NCI-H146 treated with DMSO at 0.1 percent for 48 hours (cell line): Measurements from ENCODE around the gene PPM1M.

ENCODE experiments used
- DNase-seq: peaks from one replicate; lab custom pipeline; 2025; ENCODE audit not compliant: unreplicated experiment; lab: John Stamatoyannopoulos, UW

Gene PPM1M

DNA sequence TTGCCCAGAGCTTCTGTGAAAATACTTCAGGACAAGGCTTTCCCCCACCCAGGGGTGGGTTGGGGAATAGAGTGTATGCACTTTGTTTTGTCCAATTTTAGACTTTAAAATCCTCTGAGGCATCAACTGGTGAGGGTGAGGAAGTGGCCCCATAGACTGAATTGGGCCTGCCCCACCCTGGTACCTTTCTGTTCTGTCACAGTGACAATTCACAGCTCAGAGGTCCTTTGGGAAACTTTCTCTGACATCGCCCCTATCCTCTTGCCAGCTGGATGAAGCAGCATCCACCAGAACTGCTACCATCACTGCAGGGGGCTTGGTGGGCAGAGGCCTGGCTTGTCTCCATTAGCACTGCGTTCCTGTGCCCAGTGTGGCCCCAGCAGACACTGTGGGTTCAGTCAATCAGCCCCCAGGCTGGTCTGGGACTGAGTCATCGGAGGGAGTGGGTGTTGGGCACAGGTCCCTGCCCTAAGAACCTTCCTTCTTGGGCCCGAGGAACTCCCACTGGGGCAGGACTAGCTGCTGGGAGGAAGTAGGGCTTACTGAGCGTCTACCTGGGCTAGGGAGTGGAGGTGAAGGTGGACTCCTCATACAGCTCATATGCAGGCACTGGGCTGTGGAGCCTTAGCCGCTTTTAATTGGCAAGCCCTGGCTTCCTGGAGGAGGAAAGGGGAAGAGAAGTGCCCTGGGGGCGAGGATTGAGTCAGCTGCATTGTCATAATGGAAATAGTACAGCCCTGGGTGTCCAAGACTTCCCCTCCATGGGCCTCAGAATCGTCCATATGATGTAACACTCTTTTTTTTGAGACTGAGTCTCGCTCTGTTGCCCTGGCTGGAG lies 1.5 kb upstream of the PPM1M start:
- DNase-seq: no peak

DNA sequence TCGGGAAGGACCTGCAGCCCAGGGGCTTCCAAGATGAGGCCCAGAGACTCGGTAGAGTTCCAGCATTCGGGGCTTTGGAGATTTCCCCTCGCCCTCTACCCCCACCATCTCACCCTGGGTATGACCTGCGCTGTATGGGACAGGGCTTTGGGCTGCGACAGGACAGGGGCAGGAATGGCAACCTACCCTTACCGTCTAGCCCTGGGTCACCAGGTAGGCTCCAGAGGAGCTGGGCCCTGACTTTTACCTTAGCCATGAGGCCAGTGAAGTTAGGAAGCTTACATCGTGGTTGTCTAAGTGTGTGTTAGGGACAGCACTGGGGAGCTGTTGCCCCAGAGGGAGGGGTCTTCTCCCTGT lies 683 bp downstream of the PPM1M start:
- no peak for DNase-seq

DNA sequence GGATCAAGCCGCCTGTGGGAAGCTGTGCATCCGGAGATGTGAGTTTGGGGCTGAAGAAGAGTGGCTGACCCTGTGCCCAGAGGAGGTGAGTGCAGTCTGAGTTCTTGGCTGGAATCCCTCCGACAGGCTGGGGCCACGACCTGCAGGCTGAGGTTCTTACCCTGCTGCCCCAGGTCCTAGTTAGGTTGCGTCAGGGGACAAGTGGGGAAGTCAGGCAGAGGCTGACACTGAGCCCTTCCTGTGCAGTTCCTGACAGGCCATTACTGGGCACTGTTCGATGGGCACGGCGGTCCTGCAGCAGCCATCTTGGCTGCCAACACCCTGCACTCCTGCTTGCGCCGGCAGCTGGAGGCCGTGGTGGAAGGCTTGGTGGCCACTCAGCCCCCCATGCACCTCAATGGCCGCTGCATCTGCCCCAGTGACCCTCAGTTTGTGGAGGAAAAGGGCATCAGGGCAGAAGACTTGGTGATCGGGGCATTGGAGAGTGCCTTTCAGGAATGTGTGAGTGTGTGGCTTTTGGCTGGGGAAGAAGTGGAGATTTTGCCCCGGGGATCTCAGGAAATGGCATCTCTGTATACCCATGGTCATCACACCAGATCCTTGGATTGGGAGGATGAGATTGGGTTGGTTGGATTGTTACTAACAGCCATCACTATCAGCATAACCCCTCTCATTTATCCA lies 1.3 kb downstream of the PPM1M start:
- no peak for DNase-seq

DNA sequence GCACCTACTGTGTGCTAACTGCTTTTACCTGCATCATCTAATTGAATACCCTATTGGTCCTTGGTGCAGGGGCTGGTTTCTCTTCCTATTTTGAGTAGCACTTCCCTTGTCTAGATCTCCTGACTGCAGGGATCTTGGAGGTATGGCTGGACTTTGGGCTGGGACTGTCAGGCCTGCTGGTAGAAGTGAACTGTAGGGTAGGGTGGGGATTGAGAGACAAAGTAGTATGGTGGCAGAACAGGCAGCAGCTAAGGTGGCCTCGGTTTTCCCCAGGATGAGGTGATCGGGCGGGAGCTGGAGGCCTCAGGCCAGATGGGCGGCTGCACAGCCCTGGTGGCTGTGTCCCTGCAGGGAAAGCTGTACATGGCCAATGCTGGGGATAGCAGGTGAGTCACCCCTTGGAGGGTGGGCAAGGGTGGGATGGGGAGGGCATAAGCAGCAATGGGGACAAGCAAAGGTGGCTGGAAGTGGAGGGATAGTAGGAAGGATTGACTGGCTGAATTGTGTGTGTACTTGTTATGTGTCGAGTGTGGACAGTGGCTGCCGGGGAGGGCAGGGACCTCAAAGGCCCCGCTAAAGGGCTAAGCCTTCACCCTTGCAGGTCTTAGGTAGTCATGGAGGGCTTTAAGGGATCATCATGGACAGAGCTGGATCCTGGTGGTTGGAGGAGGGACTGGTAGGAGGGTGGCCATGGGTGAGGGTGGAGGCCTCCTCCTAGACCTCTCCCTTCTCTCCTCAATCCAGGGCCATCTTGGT lies 2.0 kb downstream of the PPM1M start:
- DNase-seq: no peak

DNA sequence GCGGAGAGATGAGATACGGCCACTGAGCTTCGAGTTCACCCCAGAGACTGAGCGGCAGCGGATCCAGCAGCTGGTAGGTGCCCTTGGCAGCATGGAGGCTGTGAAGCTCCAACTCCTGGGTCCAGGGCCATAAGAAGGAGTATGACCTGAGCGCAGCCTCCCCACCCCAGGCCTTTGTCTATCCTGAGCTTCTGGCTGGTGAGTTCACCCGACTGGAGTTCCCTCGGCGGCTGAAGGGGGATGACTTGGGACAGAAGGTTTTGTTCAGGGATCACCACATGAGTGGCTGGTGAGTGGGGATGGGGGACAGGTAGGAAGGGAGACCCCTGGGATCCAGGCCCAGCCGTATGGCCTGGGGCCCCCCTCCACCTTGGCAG lies 2.6 kb downstream of the PPM1M start:
- no peak for DNase-seq

DNA sequence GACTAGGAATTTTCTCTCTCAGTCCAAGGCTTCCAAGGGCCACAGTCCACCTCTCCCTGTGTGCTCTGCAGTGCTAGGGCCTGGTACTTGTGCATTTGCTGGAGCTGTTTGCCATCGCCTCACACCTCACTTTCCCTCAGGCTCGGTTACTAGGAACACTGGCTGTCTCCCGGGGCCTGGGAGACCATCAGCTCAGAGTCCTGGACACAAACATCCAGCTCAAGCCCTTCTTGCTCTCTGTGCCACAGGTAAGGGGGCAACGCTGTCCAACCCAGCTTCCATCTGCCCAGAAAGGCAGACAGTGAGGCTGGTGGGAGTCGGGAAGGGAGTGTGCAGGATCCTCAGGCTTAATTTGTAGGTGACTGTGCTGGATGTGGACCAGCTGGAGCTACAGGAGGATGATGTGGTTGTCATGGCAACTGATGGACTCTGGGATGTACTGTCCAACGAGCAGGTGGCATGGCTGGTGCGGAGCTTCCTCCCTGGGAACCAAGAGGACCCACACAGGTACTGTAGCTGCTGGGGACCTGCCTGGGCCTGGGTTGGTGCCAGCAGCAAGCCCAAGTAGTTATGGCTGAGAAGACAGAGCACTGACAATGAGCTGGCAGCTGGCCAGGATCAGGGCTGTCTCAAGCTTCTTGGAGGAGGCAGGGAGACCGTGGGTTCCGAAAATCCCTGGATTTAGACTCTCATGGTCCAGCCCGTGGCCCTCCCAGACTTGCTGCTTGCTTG lies 3.4 kb downstream of the PPM1M start:
- no peak for DNase-seq

DNA sequence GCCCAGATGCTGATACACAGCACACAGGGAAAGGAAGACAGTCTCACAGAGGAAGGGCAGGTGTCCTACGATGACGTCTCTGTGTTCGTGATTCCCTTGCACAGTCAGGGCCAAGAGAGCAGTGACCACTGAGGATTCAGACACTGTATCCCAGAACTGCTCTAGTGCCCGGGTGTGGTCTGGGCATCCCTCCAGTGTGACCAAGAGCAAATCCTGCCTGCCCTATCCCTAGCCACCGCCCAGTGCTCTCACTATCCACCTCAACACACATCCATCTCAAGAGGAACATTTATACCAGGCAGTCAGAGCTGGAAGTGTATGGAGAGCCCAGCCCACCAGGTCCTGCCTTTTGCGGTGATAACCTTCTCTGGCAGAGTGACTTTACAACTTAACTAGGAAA lies 4.1 kb downstream of the PPM1M start:
- DNase-seq: no peak

DNA sequence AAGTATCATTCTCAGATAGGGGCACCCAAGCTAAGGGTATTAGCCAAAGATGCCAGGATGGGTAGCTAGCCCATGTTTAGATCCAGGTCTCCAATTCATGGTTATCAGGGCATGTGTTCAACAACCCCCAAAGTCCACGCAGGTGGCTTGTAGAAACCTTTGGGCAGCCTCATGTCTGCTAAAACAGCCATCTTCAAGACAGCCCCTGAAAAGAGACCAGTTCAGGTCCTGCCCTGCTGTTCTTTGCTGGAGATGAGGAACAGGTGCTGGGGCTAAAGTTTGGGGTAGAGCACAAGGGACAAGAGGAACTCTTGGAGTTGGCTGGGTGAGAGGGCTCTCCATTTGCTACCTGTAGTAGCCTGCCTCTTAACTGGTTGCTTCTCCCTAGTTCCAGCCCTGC lies 4.6 kb downstream of the PPM1M start:
- no peak for DNase-seq

DNA sequence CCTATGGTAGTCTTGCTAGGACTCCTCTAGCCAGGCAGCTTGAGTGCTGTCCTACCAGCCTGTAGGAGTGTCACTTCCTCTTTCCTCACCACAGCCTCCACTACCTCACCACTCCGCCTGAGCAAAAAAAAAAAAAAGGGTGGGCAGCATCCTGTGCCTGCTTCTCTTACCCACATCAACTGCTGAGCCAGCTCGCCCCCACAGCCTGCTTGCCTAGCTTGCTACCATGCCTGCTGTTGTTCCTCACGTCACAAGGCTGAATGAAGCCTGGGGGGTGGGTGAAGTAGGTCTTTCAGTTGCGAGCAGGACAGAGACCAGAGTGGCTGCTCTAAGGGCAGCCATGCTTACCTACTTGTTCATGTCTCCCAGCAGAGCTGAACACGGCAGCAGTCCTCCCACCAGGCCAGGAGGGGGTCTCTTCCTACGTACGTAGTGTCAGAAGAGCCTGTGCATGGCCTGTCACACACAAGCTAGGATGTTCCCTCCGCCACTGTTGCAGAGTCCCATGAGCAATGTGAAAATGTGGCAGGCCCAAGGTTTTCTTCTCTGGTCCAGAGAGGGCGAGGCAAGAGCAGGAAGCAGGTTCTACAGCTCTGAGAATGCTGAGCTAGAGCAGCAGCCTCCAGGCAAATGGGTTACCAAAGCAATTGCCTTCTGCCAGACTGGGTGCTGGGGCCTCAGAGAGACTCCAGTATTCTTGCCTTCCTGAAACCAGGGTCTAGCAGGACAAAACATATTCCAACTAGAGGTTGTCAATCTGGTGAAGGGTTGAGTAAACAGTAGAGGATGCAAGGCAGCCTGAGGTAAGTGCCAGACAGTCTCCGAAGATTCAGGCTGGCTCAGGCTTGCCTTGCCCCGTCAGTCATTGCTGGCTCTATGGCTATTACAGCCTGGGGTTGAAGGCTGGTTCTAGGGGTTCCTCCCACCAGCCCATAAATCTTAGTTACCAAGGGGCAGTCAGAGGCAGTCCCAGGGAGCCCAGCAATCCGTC lies 8.1 kb downstream of the PPM1M start:
- DNase-seq: no peak

DNA sequence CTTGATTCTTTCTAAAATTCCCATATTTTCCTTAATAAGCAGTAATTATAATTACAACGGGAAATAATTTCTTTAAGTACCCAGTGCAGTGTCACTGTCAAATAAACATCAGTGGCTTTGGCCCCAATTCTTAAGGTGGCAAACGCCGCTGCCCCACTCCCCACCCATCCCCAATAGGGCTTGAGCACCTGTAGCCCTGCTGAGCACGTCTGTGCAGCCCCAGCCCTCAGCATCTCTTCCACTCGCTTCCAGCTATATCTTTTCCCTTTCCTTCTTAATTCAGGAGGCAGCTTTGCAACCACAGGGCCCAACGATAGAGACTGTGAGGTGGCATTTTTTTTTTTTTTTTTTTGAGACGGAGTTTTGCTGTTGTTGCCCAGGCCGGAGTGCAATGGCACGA lies 9.0 kb downstream of the PPM1M start:
- no peak for DNase-seq

DNA sequence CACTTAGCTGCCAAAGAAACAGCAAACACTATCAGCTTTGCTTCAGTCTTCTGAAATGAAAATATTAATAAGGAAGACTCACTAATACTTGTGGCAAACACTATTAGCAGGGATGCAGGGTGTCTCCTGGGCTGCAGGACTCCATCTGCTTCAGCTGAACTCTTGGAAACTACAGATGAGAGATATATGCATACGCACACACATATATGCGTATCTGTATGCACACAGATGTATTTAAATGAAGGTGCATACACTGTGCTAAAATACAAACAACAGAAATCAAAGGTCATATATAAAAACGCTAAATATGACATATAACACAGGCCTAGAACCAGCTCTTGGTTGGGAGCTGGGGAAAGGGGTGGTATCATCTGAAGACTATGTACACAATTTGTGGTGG lies 10.6 kb downstream of the PPM1M start:
- DNase-seq: no peak

DNA sequence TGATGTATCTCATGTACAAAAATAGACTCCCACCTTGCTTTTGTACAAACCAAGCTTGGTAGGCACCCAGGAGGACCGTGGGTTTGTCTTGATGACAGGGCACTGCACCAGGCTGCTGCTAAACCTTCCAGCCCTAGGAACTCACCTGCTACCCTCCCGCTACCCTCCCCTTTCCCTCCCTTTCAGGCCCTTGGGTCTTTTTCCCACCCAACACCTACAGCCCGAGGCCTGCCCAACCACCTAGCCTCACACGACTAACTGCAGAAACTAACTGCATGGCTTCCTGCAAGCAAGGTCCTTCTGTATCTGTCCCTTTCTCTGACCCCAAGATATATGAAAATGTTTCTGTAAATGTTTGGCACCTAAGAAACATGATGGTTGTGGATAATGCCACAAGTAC lies 11.1 kb downstream of the PPM1M start:
- DNase-seq: no peak

DNA sequence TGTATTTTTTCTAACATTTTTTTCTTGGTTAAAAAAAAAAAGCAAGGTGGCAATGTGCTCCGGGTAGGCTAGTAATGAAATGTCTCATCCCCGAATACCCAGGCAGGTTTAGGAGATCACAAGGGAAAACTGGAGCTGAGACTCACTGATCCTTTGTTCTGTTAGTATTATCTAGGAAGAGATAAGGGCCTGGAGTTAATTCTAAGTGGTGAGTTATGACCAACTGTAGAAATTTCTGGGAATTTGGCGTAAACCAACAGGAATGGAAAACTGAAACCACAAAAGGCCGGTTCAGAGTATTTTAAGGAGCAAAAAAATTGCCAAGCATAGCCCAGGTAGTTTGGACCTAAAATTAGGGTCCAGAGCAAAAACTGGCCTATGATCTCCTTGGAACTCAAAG lies 12.4 kb downstream of the PPM1M start:
- DNase-seq: no peak

DNA sequence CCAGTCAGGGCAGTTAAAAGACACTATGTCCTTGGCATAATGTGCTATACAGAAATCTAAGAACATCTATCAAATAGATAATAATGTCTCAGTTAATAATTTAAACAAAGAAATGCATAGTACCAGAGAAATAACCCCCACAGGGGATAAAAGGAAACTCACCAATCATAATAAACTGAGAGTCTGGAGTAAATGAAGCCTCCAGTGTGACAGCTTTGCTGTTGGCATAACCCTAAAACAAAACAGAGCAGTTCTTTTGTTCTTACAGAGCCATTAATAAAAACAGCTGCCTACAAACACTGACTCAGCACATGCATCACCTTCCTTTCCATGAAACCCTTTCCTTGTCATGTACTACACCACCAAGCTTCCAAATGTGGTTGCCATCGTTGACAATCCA lies 13.5 kb downstream of the PPM1M start:
- no peak for DNase-seq

DNA sequence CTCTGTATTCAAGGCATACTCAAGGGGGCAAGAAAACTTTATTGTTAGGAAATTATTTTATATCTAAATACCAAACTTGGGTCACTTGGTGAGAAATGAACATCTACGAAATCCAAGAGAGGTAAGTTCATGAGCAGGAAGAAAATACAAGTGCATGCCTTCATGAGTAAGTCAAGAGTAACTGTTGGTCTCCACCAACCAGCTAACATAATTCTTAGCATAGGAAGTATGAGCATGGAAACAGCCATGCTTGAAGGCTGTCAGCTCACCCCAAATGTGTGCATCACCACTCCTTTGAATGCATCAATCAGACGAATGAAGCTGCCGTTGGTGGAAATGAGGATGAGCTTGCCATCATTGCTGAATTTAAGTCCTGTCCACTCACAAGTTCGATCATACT lies 13.9 kb downstream of the PPM1M start:
- no peak for DNase-seq

DNA sequence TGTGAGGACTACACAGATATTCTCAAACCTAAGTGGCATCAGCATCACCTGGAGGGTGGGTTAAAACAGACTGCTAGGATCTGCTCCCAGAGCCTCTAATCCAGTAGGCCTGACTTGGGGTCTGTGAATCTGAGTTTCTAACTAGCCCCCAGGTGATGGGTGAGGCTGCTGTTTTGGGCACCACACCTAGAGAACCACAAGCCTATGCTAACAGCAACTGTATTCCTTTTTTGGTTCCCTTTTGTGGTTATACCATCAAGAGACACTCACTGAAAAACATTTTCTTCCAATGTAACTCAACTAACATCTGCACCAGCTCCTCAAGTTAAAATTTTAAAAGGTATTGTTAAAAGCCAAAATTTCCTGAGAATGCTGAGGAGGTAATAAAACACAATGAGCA lies 16.9 kb downstream of the PPM1M start:
- no peak for DNase-seq

DNA sequence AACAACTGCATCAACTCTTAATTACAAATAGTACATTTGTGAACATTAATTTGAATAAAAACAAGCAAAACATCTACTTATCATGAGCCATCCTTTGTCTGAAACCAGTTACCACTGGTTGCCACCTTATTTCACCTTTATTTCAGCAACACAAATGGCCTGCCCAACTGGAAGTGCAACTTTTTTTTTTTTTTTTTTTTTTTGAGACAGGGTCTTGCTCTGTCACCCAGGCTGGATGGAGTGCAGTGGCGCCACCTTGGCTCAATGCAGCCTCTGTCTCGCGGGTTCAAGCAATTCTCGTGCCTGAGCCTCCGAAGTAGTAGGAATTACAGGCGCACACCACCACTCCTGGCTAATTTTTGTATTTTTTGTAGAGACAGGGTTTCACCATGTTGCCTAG lies 19.8 kb downstream of the PPM1M start:
- no peak for DNase-seq

DNA sequence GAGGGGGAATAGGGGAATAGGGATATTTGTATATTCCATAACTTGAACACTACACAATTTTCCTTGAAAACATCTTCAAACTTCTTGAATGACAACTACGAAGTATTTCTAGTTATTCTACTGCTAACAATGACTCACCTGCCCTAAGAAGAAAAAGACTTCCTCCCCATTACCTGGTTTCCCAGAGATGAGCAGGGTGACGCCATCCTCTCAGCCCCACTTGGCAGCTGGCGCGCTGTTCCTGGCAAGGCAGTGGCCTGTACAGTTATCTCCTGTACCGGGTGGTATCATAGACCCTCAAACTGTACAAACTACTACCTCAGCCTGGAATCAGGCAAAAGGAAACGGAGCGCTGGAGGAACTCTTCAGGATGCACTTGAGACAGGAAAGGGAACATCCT lies 22.5 kb downstream of the PPM1M start:
- DNase-seq: no peak

DNA sequence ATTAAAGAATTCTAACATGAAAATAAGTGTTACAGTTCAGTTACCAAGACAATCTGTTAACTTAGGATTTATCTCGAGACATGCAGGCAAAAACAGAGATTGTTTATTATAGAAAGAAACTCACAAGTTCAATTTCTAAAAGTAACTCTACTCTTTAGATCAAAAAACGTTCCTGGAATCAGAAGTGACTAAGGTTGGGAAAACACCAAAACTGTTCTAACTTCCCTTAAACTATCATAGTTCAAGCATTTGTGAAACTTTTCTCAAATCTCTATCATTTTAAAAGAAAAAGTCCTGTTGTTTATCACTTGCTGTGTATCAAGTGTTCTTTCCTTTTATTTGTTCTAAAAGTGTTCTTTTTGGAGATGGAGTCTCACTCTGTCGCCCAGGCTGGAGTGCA lies 24.2 kb downstream of the PPM1M start:
- no peak for DNase-seq

DNA sequence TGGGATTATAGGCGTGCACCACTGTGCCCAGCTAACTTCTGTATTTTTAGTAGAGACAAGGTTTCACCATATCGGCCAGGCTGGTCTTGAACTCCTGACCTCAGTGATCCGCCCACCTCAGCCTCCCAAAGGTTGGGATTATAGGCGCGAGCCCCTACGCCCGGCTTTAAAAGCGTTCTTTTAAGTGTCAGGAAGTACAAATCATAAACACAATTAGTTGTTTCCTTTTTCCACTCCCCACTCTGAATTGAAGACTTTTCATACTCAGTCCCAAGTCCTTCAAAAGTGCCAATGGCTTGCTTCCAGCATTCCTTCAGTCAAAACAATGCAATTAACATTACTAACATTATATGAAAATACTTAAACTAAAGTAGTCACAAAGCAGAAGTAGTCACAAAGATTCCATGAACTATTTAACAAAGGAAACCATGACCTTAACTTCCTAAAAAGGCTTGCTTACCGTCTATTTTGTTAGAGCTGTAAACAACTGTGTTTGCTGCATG lies 24.7 kb downstream of the PPM1M start:
- DNase-seq: no peak
